DOHH2 (cell line): Measurements from ENCODE around the gene JMJD6.

Experiments used
- H3F3A ChIP-seq: fragments of 200-600 bp; sonication (generic), shearing (Covaris generic); 2 replicates; pipeline ENCODE4 v1.6.0; 2016; ENCODE audit warnings: antibody characterized with exemption, mild to moderate bottlenecking; ENCODE audit not compliant: control insufficient read depth, insufficient read depth
- H3K27ac ChIP-seq: fragments of 200-600 bp; sonication (generic); 2 replicates; pipeline ENCODE4 v1.5.1; 2014; ENCODE audit warnings: low read depth, mild to moderate bottlenecking, low read length, moderate library complexity
- H3K27me3 ChIP-seq: fragments of 200-600 bp; sonication (generic); 2 replicates; pipeline ENCODE4 v1.6.1; 2014; ENCODE audit warnings: mild to moderate bottlenecking, low read length, mixed read lengths; ENCODE audit not compliant: control insufficient read depth
- H3K36me3 ChIP-seq: fragments of 200-600 bp; sonication (generic); 2 replicates; pipeline ENCODE4 v1.6.1; 2014; ENCODE audit warnings: mild to moderate bottlenecking, low read length, moderate library complexity, mixed read lengths; ENCODE audit not compliant: control insufficient read depth
- H3K4me1 ChIP-seq: fragments of 200-600 bp; sonication (generic); 2 replicates; pipeline ENCODE4 v1.6.1; 2014; ENCODE audit warnings: mild to moderate bottlenecking, low read length, mixed read lengths; ENCODE audit not compliant: control insufficient read depth
- H3K4me2 ChIP-seq: fragments of 200-600 bp; sonication (generic); 2 replicates; pipeline ENCODE4 v1.6.0; 2014; ENCODE audit warnings: mild to moderate bottlenecking, low read length, moderate library complexity
- H3K4me3 ChIP-seq: fragments of 200-600 bp; sonication (generic); 2 replicates; pipeline ENCODE4 v1.5.1; 2014; ENCODE audit warnings: mild to moderate bottlenecking, low read length, mixed read lengths
- H3K79me2 ChIP-seq: fragments of 200-600 bp; sonication (generic); 2 replicates; pipeline ENCODE4 v1.6.1; 2014; ENCODE audit warnings: mild to moderate bottlenecking, low read length, mixed read lengths; ENCODE audit not compliant: control insufficient read depth
- H3K9me2 ChIP-seq: fragments of 200-600 bp; sonication (generic); replicated peaks from 2 replicates; pipeline ENCODE4 v1.6.1; 2014; ENCODE audit warnings: mild to moderate bottlenecking, low read length, mixed read lengths; ENCODE audit not compliant: control insufficient read depth
- H3K9me3 ChIP-seq: fragments of 200-600 bp; sonication (generic); 2 replicates; pipeline ENCODE4 v1.6.1; 2014; ENCODE audit warnings: antibody characterized with exemption, low read length, mixed read lengths; ENCODE audit not compliant: control insufficient read depth, insufficient read depth
- H4K20me1 ChIP-seq: fragments of 200-600 bp; sonication (generic); 2 replicates; pipeline ENCODE4 v1.6.0; 2014; ENCODE audit warnings: low read depth, mild to moderate bottlenecking, antibody characterized with exemption, low read length, moderate library complexity; ENCODE audit not compliant: control insufficient read depth, insufficient read depth
- CTCF ChIP-seq: fragments of 200-600 bp; sonication (generic); IDR thresholded peaks from one replicate; pipeline ENCODE4 v1.5.1; 2014; ENCODE audit warnings: antibody characterized with exemption, mild to moderate bottlenecking, low read depth, low read length; ENCODE audit not compliant: poor library complexity, severe bottlenecking
- EZH2phosphoT487 ChIP-seq: fragments of 200-600 bp; sonication (generic); IDR thresholded peaks from 2 replicates; pipeline ENCODE4 v1.6.1; 2017; ENCODE audit warnings: borderline replicate concordance, mild to moderate bottlenecking, antibody characterized with exemption, low read length, moderate library complexity, mixed read lengths

The JMJD6 gene

DNA sequence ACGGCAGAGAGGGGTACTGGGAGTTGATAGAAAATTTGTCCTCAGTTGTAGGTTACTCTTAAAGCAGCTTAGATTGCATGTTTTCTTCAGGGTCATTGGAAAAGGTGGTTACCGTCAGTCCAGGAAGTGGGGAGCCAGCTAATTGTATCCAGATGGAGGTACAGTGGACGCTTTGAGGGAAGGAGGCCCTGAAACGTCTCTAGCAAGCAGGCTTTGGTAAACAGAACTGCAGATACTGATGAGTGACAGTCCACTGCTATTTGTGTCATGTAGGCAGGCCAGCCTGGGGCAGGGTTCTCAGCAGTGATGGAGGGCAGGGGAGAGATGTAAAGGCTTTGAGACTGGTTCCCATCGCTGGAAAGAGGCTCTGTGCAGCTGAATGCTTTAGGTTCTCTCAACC is 52.7 kb downstream of the JMJD6 start:
- Histone ChIP-seq H3K9me3 (no peaks in the 10 kb centered on the region; the same call in 1 of the 2 replicates), H3K9me2 (no peaks in the 10 kb centered on the region), H3K27me3 (peaks cover 2% of the 10 kb centered on the region), H3K79me2 (peaks cover 8% of the 10 kb centered on the region), H3F3A (no peaks in the 10 kb centered on the region), H4K20me1 (no peaks in the 10 kb centered on the region), H3K36me3 (peaks cover 4% of the 10 kb centered on the region; the same call in 1 of the 2 replicates), H3K4me2 (no peak overlapping the region), H3K27ac (no peak overlapping the region), H3K4me1 (peaks cover 19% of the 10 kb centered on the region), H3K4me3 (no peak overlapping the region)
- TF ChIP-seq CTCF (no peak), EZH2phosphoT487 (no peak)

- Histone ChIP-seq H3K4me1 (peaks cover 19% of the 10 kb centered on the region), H3K27me3 (peaks cover 6% of the 10 kb centered on the region), H3K27ac (no peak overlapping the region), H3K9me3 (no peaks in the 10 kb centered on the region; the same call in 1 of the 2 replicates), H3K36me3 (peaks cover 4% of the 10 kb centered on the region; the same call in 1 of the 2 replicates), H3K4me3 (no peak overlapping the region), H3K4me2 (peak overlapping the region; percentile 90), H3F3A (no peaks in the 10 kb centered on the region), H3K79me2 (peaks cover 8% of the 10 kb centered on the region), H4K20me1 (no peaks in the 10 kb centered on the region), H3K9me2 (no peaks in the 10 kb centered on the region)
- TF ChIP-seq EZH2phosphoT487: no peak
- no peak for TF ChIP-seq CTCF
Observed at GRCh38 chr17:76672892-76673291, 53.5 kb downstream of the JMJD6 start.

GRCh38 chr17:76672270-76672851 is 54.0 kb downstream of the JMJD6 start:
- peak overlapping the region; percentile 90 for H3K4me3 ChIP-seq
- H3K9me2 ChIP-seq: no peaks in the 10 kb centered on the region
- peak overlapping the region; percentile 90 for H3K4me2 ChIP-seq
- H3K79me2 ChIP-seq: peaks cover 8% of the 10 kb centered on the region
- peaks cover 11% of the 10 kb centered on the region for H3K27me3 ChIP-seq
- H3K36me3 ChIP-seq: peaks cover 4% of the 10 kb centered on the region; the same call in 1 of the 2 replicates
- peaks cover 19% of the 10 kb centered on the region for H3K4me1 ChIP-seq
- no peaks in the 10 kb centered on the region for H3F3A ChIP-seq
- TF ChIP-seq EZH2phosphoT487: no peak
- TF ChIP-seq CTCF: no peak
- no peaks in the 10 kb centered on the region for H4K20me1 ChIP-seq
- H3K9me3 ChIP-seq: no peaks in the 10 kb centered on the region; the same call in 1 of the 2 replicates
- peak overlapping the region; percentile 60 for H3K27ac ChIP-seq
